ENCODE results near the gene FBXO15.

Gene FBXO15

GRCh38 chr18:74154716-74155115 lies 7.1 kb upstream of the FBXO15 start:
- DNase-seq (ENCODE audit: low read depth in 1 of 2, low spot score in 1 of 2): no peak

GRCh38 chr18:74153793-74154192 lies 6.2 kb upstream of the FBXO15 start:
- no peak for DNase-seq (ENCODE audit: low read depth in 1 of 2, low spot score in 1 of 2)

- DNase-seq (ENCODE audit: low read depth in 1 of 2, low spot score in 1 of 2): no peak
Observed at GRCh38 chr18:74153377-74153776, 5.7 kb upstream of the FBXO15 start.

GRCh38 chr18:74152857-74153256 lies 5.2 kb upstream of the FBXO15 start:
- no peak for DNase-seq (ENCODE audit: low read depth in 1 of 2, low spot score in 1 of 2)

GRCh38 chr18:74152270-74152669 lies 4.6 kb upstream of the FBXO15 start:
- DNase-seq (ENCODE audit: low read depth in 1 of 2, low spot score in 1 of 2): no peak

- no peak for DNase-seq (ENCODE audit: low read depth in 1 of 2, low spot score in 1 of 2)
Observed at GRCh38 chr18:74149878-74150277, 2.2 kb upstream of the FBXO15 start.

- no peak for DNase-seq (ENCODE audit: low read depth in 1 of 2, low spot score in 1 of 2)
Observed at GRCh38 chr18:74148543-74149070, 973 bp upstream of the FBXO15 start.

GRCh38 chr18:74147491-74147778 lies 199 bp downstream of the FBXO15 start:
- DNase-seq (ENCODE audit: low read depth in 1 of 2, low spot score in 1 of 2): no peak

- no peak for DNase-seq (ENCODE audit: low read depth in 1 of 2, low spot score in 1 of 2)
Observed at GRCh38 chr18:74146756-74147155, 878 bp downstream of the FBXO15 start.

GRCh38 chr18:74142252-74142651 lies 5.4 kb downstream of the FBXO15 start:
- no peak for DNase-seq (ENCODE audit: low read depth in 1 of 2, low spot score in 1 of 2)

- DNase-seq (ENCODE audit: low read depth in 1 of 2, low spot score in 1 of 2): no peak
Observed at GRCh38 chr18:74141667-74142066, 6.0 kb downstream of the FBXO15 start.

- DNase-seq (ENCODE audit: low read depth in 1 of 2, low spot score in 1 of 2): no peak
Observed at GRCh38 chr18:74140582-74140981, 7.1 kb downstream of the FBXO15 start.

- no peak for DNase-seq (ENCODE audit: low read depth in 1 of 2, low spot score in 1 of 2)
Observed at GRCh38 chr18:74139888-74140287, 7.7 kb downstream of the FBXO15 start.

GRCh38 chr18:74139411-74139810 lies 8.2 kb downstream of the FBXO15 start:
- DNase-seq (ENCODE audit: low read depth in 1 of 2, low spot score in 1 of 2): no peak

GRCh38 chr18:74137920-74138538 lies 9.6 kb downstream of the FBXO15 start:
- DNase-seq (ENCODE audit: low read depth in 1 of 2, low spot score in 1 of 2): no peak

- DNase-seq (ENCODE audit: low read depth in 1 of 2, low spot score in 1 of 2): no peak
Observed at GRCh38 chr18:74132201-74132600, 15.4 kb downstream of the FBXO15 start.

- DNase-seq (ENCODE audit: low read depth in 1 of 2, low spot score in 1 of 2): no peak
Observed at GRCh38 chr18:74131124-74131523, 16.5 kb downstream of the FBXO15 start.

GRCh38 chr18:74128159-74128558 lies 19.5 kb downstream of the FBXO15 start:
- no peak for DNase-seq (ENCODE audit: low read depth in 1 of 2, low spot score in 1 of 2)

GRCh38 chr18:74126684-74127655 lies 20.7 kb downstream of the FBXO15 start:
- DNase-seq (ENCODE audit: low read depth in 1 of 2, low spot score in 1 of 2): no peak

- DNase-seq (ENCODE audit: low read depth in 1 of 2, low spot score in 1 of 2): no peak
Observed at GRCh38 chr18:74124642-74125041, 23.0 kb downstream of the FBXO15 start.

- no peak for DNase-seq (ENCODE audit: low read depth in 1 of 2, low spot score in 1 of 2)
Observed at GRCh38 chr18:74123200-74123599, 24.4 kb downstream of the FBXO15 start.

All from activated T-helper 1 cell treated with anti-CD3 and anti-CD28 coated beads, Interleukin-2, amount 50 U/mL, for 16 hours (primary cell).